Liver (tissue), 9 donors: ENCODE results near the gene BIRC7. TPM values are rescaled to one million over a fixed set of nuclear protein-coding genes. Genes with fewer than 3 reads are reported as not detected.

Experiments used
- DNase-seq: peaks from one replicate; pipeline ENCODE4 v3.0.0-alpha.2; 2017; ENCODE audit warnings: low spot score
- H3K27ac ChIP-seq, 2 donors: one replicate each; pipeline ENCODE4 v1.7.0; 2013; ENCODE audit warnings: inconsistent platforms in 2 of 2, low read length in 2 of 2, control low read depth in 1 of 2, low read depth in 1 of 2, mild to moderate bottlenecking in 1 of 2
- H3K27me3 ChIP-seq, 4 donors: one replicate each; pipeline versions ENCODE4 v1.6.1 to v1.7.0; 2013; ENCODE audit warnings: low read length in 3 of 4, inconsistent platforms in 1 of 4, mild to moderate bottlenecking in 1 of 4, moderate library complexity in 1 of 4; ENCODE audit not compliant: control insufficient read depth in 4 of 4, insufficient read depth in 4 of 4
- H3K36me3 ChIP-seq, 4 donors: one replicate each; pipeline versions ENCODE4 v1.6.1 to v1.7.0; 2013; ENCODE audit warnings: low read length in 3 of 4, mild to moderate bottlenecking in 3 of 4, low read depth in 1 of 4, moderate library complexity in 1 of 4; ENCODE audit not compliant: control insufficient read depth in 4 of 4, insufficient read depth in 3 of 4
- H3K4me1 ChIP-seq, 4 donors: one replicate each; pipeline versions ENCODE4 v1.6.1 to v1.7.0; 2013; ENCODE audit warnings: low read length in 3 of 4, mild to moderate bottlenecking in 3 of 4, moderate library complexity in 1 of 4; ENCODE audit not compliant: control insufficient read depth in 4 of 4, insufficient read depth in 4 of 4
- H3K4me3 ChIP-seq, 3 donors: one replicate each; pipeline versions ENCODE4 v1.6.1 to v1.7.0; 2013; ENCODE audit warnings: low read length in 3 of 3, control low read depth in 1 of 3, low read depth in 1 of 3, mild to moderate bottlenecking in 1 of 3
- H3K9ac ChIP-seq, 2 donors: one replicate each; pipeline ENCODE4 v1.7.0; 2013; ENCODE audit warnings: low read length in 2 of 2, mild to moderate bottlenecking in 2 of 2, moderate library complexity in 2 of 2, control low read depth in 1 of 2, low read depth in 1 of 2
- H3K9me3 ChIP-seq, 4 donors: one replicate each; pipeline versions ENCODE4 v1.6.1 to v1.7.0; 2013; ENCODE audit warnings: low read length in 3 of 4; ENCODE audit not compliant: control insufficient read depth in 4 of 4
- ATF3 ChIP-seq: IDR thresholded peaks from 2 replicates; pipeline ENCODE4 v1.6.1; 2016; ENCODE audit warnings: antibody characterized with exemption
- CTCF ChIP-seq: fragments of 150-350 bp; IDR thresholded peaks from 2 replicates; pipeline ENCODE4 v1.5.1; 2017; ENCODE audit warnings: improper control_type of control experiment, low read depth, low read length; ENCODE audit not compliant: missing input control
- FOXA1 ChIP-seq: IDR thresholded peaks from 2 replicates; pipeline ENCODE4 v1.6.1; 2016; ENCODE audit warnings: antibody characterized with exemption
- FOXA2 ChIP-seq: IDR thresholded peaks from 2 replicates; pipeline ENCODE4 v1.6.1; 2016; ENCODE audit warnings: antibody characterized with exemption
- HNF4A ChIP-seq, 2 donors: conservative IDR thresholded peaks; 2 replicates each; pipeline ENCODE4 v1.6.1; 2016; ENCODE audit warnings: antibody characterized with exemption in 2 of 2, mild to moderate bottlenecking in 2 of 2
- HNF4G ChIP-seq: IDR thresholded peaks from 2 replicates; pipeline ENCODE4 v1.6.1; 2016; ENCODE audit warnings: antibody characterized with exemption
- JUND ChIP-seq, 2 donors: IDR thresholded peaks; 2 replicates each; pipeline ENCODE4 v1.6.1; 2016; ENCODE audit warnings: antibody characterized with exemption in 2 of 2
- NR2F2 ChIP-seq: IDR thresholded peaks from 2 replicates; pipeline ENCODE4 v1.6.1; 2016; ENCODE audit warnings: antibody characterized with exemption
- RAD21 ChIP-seq, 2 donors: IDR thresholded peaks; 2 replicates each; pipeline ENCODE4 v1.6.1; 2016; ENCODE audit warnings: antibody characterized with exemption in 2 of 2, mild to moderate bottlenecking in 2 of 2
- TAF1 ChIP-seq: conservative IDR thresholded peaks from 2 replicates; pipeline ENCODE4 v1.6.1; 2016; ENCODE audit warnings: antibody characterized with exemption, mild to moderate bottlenecking
- YY1 ChIP-seq: IDR thresholded peaks from 2 replicates; pipeline ENCODE4 v1.6.1; 2016; ENCODE audit warnings: antibody characterized with exemption, mild to moderate bottlenecking
- WGBS: extraction: QIAGEN DNeasy Blood & Tissue Kit; methylation state at CpG from one replicate; pipeline ENCODE4 v1.1.7; 2013; 5-methylcytosine and 5-hydroxymethylcytosine counted together
- polyA plus RNA-seq, 2 donors: library from polyadenylated mRNA; stranded (reverse) in 1 of 2; unstranded in 1 of 2; fragments of 200-250 nt in 1 of 2; fragments of >200 nt in 1 of 2; fragmentation: Nextera tagmentation in 1 of 2; extraction: Ambion mirVana in 1 of 2; gene quantifications; one replicate each; pipeline versions ENCODE4 v1.2.1 to v1.2.3, GENCODE V29; 2013 to 2015
- total RNA-seq, 2 donors: library from RNA; depleted of rRNA; stranded (reverse); fragments of >200 nt; gene quantifications; one replicate each; pipeline ENCODE4 v1.2.3, GENCODE V29; 2014
- donor health status: healthy.
- donor health status: healthy.
- donor health status: healthy.
- donor health status: healthy.
- donor health status: healthy.

BIRC7 gene
- total and polyA plus RNA-seq, 4 donors = 0.23 TPM; not detected in 3

GRCh38 chr20:63224412-63225081, 11.2 kb upstream of the BIRC7 start (continued):
- TF ChIP-seq CTCF (no peak), HNF4A (conservative IDR thresholded peaks at IDR 0.05) (no peak), NR2F2 (no peak), FOXA2 (no peak)

- peaks cover 0 to 3% (median 0%) of the 10 kb centered on the region in 4 donors for H3K27me3 ChIP-seq
- no peaks in the 10 kb centered on the region for H3K9me3 ChIP-seq
- TF ChIP-seq CTCF (no peak), HNF4A (conservative IDR thresholded peaks at IDR 0.05) (no peak), NR2F2 (no peak), TAF1 (no peak), HNF4G (no peak), FOXA1 (no peak), YY1 (no peak), RAD21 (IDR thresholded peaks at IDR 0.05) (no peak), JUND (IDR thresholded peaks at IDR 0.05) (no peak), FOXA2 (no peak)
- H3K9ac ChIP-seq = no peak overlapping the region
- no peak for DNase-seq
- no peak overlapping the region for H3K4me3 ChIP-seq
- H3K27ac ChIP-seq = no peak overlapping the region
- no peaks in the 10 kb centered on the region for H3K4me1 ChIP-seq
- H3K36me3 ChIP-seq = no peaks in the 10 kb centered on the region
- WGBS = 55% methylated on average over 7 of the region's 7 CpGs
These were observed 10.6 kb upstream of the BIRC7 start for GRCh38 chr20:63225082-63225454.

- 87% methylated on average over 19 of the region's 19 CpGs for whole genome bisulfite sequencing
- Histone ChIP-seq H3K4me1 (peaks cover 0 to 4% (median 1%) of the 10 kb centered on the region in 4 donors), H3K36me3 (no peaks in the 10 kb centered on the region), H3K4me3 (no peak overlapping the region), H3K9ac (no peak overlapping the region), H3K27ac (no peak overlapping the region), H3K27me3 (peaks cover 0 to 3% (median 1%) of the 10 kb centered on the region in 4 donors), H3K9me3 (no peaks in the 10 kb centered on the region)
- no peak for DNase-seq
- TF ChIP-seq ATF3 (no peak), FOXA2 (no peak)
These were observed 9.4 kb upstream of the BIRC7 start for GRCh38 chr20:63226042-63226943.
